HL-60 (cell line): Measurements from ENCODE around the gene CCDC93.

Experiments
- DNase-seq, 2 experiments: peaks; one replicate each; pipeline ENCODE4 v3.0.0-alpha.2; 2010 to 2020; ENCODE audit warnings: low read depth in 1 of 2, low spot score in 1 of 2
- H3K27ac ChIP-seq: fragments of 250-450 bp; sonication (Bioruptor Pico); replicated peaks from 2 replicates; pipeline ENCODE4 v1.5.1; 2020; ENCODE audit warnings: mild to moderate bottlenecking, moderate library complexity
- H3K27me3 ChIP-seq: fragments of 250-450 bp; sonication (Bioruptor Pico); 2 replicates; pipeline ENCODE4 v1.5.1; 2021; ENCODE audit warnings: mild to moderate bottlenecking, moderate library complexity; ENCODE audit not compliant: insufficient read depth, poor library complexity, severe bottlenecking
- H3K4me3 ChIP-seq: replicated peaks from 2 replicates; pipeline ENCODE4 v1.5.1; 2011; ENCODE audit warnings: mild to moderate bottlenecking, control low read depth, low read length; ENCODE audit not compliant: insufficient read depth
- CTCF ChIP-seq: IDR thresholded peaks from one replicate; pipeline ENCODE4 v1.5.1; 2011; ENCODE audit warnings: low read length, control low read depth, inconsistent platforms; ENCODE audit not compliant: insufficient read depth
- GABPA ChIP-seq: IDR thresholded peaks from 2 replicates; pipeline ENCODE4 v1.6.1; 2012; ENCODE audit warnings: low read depth
- POLR2AphosphoS5 ChIP-seq: IDR thresholded peaks from 2 replicates; pipeline ENCODE4 v1.6.1; 2012; ENCODE audit warnings: low read depth
- REST ChIP-seq: IDR thresholded peaks from 2 replicates; pipeline ENCODE4 v1.6.1; 2012; ENCODE audit warnings: low read depth; ENCODE audit not compliant: insufficient replicate concordance
- SPI1 ChIP-seq: IDR thresholded peaks from 2 replicates; pipeline ENCODE4 v1.6.1; 2012; ENCODE audit warnings: low read depth, mild to moderate bottlenecking, borderline replicate concordance

CCDC93 gene

GRCh38 chr2:117985092-117985491 lies 28.8 kb downstream of the CCDC93 start:
- Histone ChIP-seq H3K27ac (no peak overlapping the region), H3K4me3 (no peak overlapping the region), H3K27me3 (no peaks in the 10 kb centered on the region)
- no peak for DNase-seq
- TF ChIP-seq POLR2AphosphoS5 (no peak), CTCF (no peak), REST (no peak), GABPA (no peak), SPI1 (no peak)

GRCh38 chr2:117984208-117984607 lies 29.7 kb downstream of the CCDC93 start:
- TF ChIP-seq REST (no peak), SPI1 (no peak), GABPA (no peak), CTCF (no peak), POLR2AphosphoS5 (no peak)
- H3K27me3 ChIP-seq: no peaks in the 10 kb centered on the region
- H3K27ac ChIP-seq: no peak overlapping the region
- H3K4me3 ChIP-seq: no peak overlapping the region
- no peak for DNase-seq

GRCh38 chr2:117983040-117983439 lies 30.8 kb downstream of the CCDC93 start:
- no peak for TF ChIP-seq POLR2AphosphoS5
- TF ChIP-seq GABPA: no peak
- TF ChIP-seq SPI1: no peak
- Histone ChIP-seq H3K27ac (no peak overlapping the region), H3K27me3 (no peaks in the 10 kb centered on the region), H3K4me3 (no peak overlapping the region)
- no peak for DNase-seq

GRCh38 chr2:117982376-117983033 lies 31.4 kb downstream of the CCDC93 start:
- no peak for DNase-seq
- Histone ChIP-seq H3K27me3 (no peaks in the 10 kb centered on the region), H3K27ac (no peak overlapping the region), H3K4me3 (no peak overlapping the region)
- TF ChIP-seq POLR2AphosphoS5 (no peak), REST (no peak), CTCF (no peak), SPI1 (no peak), GABPA (no peak)
